Smooth muscle cell (in vitro differentiated cells): ENCODE data around the gene LRRC75A. TPM values are rescaled to one million over a fixed set of nuclear protein-coding genes. Genes with fewer than 3 reads are reported as not detected.

Source experiments
- DNase-seq: peaks from one replicate; lab custom pipeline; 2025; ENCODE audit not compliant: unreplicated experiment; lab: John Stamatoyannopoulos, UW
- H2AFZ ChIP-seq: fragments of 200-600 bp; sonication (generic); 2 replicates; pipeline ENCODE4 v1.6.0; 2016; ENCODE audit warnings: antibody characterized with exemption, low read depth, mild to moderate bottlenecking
- H3F3A ChIP-seq: fragments of 200-600 bp; sonication (generic); 2 replicates; pipeline ENCODE4 v1.6.0; 2017; ENCODE audit warnings: antibody characterized with exemption, low read depth
- H3K27ac ChIP-seq: fragments of 200-600 bp; sonication (generic); 2 replicates; pipeline ENCODE4 v1.5.1; 2016; ENCODE audit warnings: low read depth, mild to moderate bottlenecking
- H3K27me3 ChIP-seq: fragments of 200-600 bp; sonication (generic); 2 replicates; pipeline ENCODE4 v1.6.1; 2016; ENCODE audit warnings: low read depth, mild to moderate bottlenecking
- H3K36me3 ChIP-seq: fragments of 200-600 bp; sonication (generic); 2 replicates; pipeline ENCODE4 v1.5.1; 2016; ENCODE audit warnings: low read depth
- H3K4me1 ChIP-seq: fragments of 200-600 bp; sonication (generic); 2 replicates; pipeline ENCODE4 v1.5.1; 2016; ENCODE audit warnings: low read depth
- H3K4me2 ChIP-seq: fragments of 200-600 bp; sonication (generic); 2 replicates; pipeline ENCODE4 v1.6.0; 2016; ENCODE audit warnings: mild to moderate bottlenecking
- H3K4me3 ChIP-seq: fragments of 200-600 bp; sonication (generic); 2 replicates; pipeline ENCODE4 v1.5.1; 2016; ENCODE audit warnings: mild to moderate bottlenecking
- H3K79me2 ChIP-seq: fragments of 200-600 bp; sonication (generic); 2 replicates; pipeline ENCODE4 v1.6.0; 2016; ENCODE audit warnings: low read depth, mild to moderate bottlenecking
- H3K9ac ChIP-seq: fragments of 200-600 bp; sonication (generic); 2 replicates; pipeline ENCODE4 v1.6.0; 2016; ENCODE audit warnings: low read depth
- H3K9me3 ChIP-seq: fragments of 200-600 bp; sonication (generic); replicated peaks from 2 replicates; pipeline ENCODE4 v1.5.1; 2016; ENCODE audit warnings: low read depth
- H4K20me1 ChIP-seq: fragments of 200-600 bp; sonication (generic); 2 replicates; pipeline ENCODE4 v1.6.0; 2016; ENCODE audit warnings: low read depth
- WGBS: methylation state at CpG from one replicate; pipeline ENCODE4 v1.1.7; 2016; ENCODE audit warnings: low lambda C conversion rate; 5-methylcytosine and 5-hydroxymethylcytosine counted together
- polyA plus RNA-seq: library from polyadenylated mRNA; unstranded; fragments of >200 nt; fragmentation: Nextera tagmentation; extraction: Ambion mirVana; gene quantifications from 2 replicates; pipeline ENCODE4 v1.2.1, GENCODE V29; 2016
- total RNA-seq: library from RNA; depleted of rRNA; stranded (reverse); fragments of >200 nt; gene quantifications from 2 replicates; pipeline ENCODE4 v1.2.3, GENCODE V29; 2014
- TF ChIP-seq, protein P1 (sequence below): fragments of 200-600 bp; sonication (generic); IDR thresholded peaks from 2 replicates; pipeline ENCODE4 v1.5.1; 2017; ENCODE audit warnings: borderline replicate concordance, mild to moderate bottlenecking, antibody characterized with exemption; ENCODE audit not compliant: insufficient read depth, poor library complexity, severe bottlenecking

The LRRC75A gene
- total and polyA plus RNA-seq, 2 experiments from 2014 or later: 0.76 to 2.2 TPM

DNA sequence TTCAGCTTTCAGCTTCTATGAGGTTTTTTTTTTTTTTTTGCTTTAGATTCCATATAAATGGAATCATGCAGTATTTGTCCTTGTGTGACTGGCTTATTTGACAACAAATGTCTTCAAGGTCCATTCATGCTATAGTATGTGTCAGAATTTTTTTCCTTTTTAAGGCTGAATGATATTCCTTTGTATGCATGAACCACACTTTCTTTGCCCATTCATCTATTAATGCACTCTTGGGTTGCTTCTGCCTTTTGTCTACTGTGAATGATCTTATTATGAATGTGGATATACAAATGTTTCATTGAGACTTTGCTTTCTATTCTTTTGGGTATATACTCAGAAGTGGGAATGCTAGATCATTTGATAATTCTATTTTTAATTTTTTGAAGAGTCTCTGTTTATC is 27.0 kb upstream of the LRRC75A start:
- Histone ChIP-seq H3K9me3 (no peaks in the 10 kb centered on the region), H3K27me3 (no peaks in the 10 kb centered on the region), H3F3A (no peaks in the 10 kb centered on the region), H3K9ac (no peak overlapping the region), H3K4me3 (no peak overlapping the region), H3K4me1 (peaks cover 8% of the 10 kb centered on the region), H3K27ac (no peak overlapping the region), H3K4me2 (no peak overlapping the region), H3K36me3 (no peaks in the 10 kb centered on the region), H2AFZ (no peak overlapping the region), H3K79me2 (no peaks in the 10 kb centered on the region), H4K20me1 (no peaks in the 10 kb centered on the region)
- TF ChIP-seq, protein P1, sequence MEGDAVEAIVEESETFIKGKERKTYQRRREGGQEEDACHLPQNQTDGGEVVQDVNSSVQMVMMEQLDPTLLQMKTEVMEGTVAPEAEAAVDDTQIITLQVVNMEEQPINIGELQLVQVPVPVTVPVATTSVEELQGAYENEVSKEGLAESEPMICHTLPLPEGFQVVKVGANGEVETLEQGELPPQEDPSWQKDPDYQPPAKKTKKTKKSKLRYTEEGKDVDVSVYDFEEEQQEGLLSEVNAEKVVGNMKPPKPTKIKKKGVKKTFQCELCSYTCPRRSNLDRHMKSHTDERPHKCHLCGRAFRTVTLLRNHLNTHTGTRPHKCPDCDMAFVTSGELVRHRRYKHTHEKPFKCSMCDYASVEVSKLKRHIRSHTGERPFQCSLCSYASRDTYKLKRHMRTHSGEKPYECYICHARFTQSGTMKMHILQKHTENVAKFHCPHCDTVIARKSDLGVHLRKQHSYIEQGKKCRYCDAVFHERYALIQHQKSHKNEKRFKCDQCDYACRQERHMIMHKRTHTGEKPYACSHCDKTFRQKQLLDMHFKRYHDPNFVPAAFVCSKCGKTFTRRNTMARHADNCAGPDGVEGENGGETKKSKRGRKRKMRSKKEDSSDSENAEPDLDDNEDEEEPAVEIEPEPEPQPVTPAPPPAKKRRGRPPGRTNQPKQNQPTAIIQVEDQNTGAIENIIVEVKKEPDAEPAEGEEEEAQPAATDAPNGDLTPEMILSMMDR: no peak
- DNase-seq: no peak

DNA sequence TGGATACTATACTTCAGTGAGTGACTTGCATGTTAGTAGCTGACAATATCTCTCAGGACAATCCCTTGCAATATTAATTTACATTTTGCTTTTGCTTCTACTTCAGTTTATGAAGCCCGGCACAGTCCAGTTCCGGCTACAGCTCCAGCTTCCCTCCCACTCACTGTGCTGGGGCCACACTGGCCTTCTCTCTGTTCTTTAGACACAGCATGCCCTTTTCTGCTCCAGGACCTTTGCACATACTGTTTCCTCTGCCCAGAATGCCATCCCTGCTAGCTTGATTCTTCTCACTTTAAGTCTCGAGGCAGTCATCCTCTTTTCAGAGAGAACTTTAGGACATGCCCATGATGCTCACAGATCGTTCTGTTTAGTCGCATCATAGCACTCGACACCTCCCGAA is 25.5 kb upstream of the LRRC75A start:
- no peak for DNase-seq
- peaks cover 10% of the 10 kb centered on the region for H3K4me1 ChIP-seq
- H3K36me3 ChIP-seq: no peaks in the 10 kb centered on the region
- no peak overlapping the region for H3K4me3 ChIP-seq
- H3K9ac ChIP-seq: no peak overlapping the region
- no peaks in the 10 kb centered on the region for H3F3A ChIP-seq
- TF ChIP-seq, protein P1: no peak
- H3K27me3 ChIP-seq: no peaks in the 10 kb centered on the region
- WGBS: 85% methylated on average over 7 of the region's 7 CpGs
- no peaks in the 10 kb centered on the region for H3K9me3 ChIP-seq
- H3K4me2 ChIP-seq: no peak overlapping the region
- H4K20me1 ChIP-seq: no peaks in the 10 kb centered on the region
- H3K27ac ChIP-seq: no peak overlapping the region
- no peak overlapping the region for H2AFZ ChIP-seq
- no peaks in the 10 kb centered on the region for H3K79me2 ChIP-seq

DNA sequence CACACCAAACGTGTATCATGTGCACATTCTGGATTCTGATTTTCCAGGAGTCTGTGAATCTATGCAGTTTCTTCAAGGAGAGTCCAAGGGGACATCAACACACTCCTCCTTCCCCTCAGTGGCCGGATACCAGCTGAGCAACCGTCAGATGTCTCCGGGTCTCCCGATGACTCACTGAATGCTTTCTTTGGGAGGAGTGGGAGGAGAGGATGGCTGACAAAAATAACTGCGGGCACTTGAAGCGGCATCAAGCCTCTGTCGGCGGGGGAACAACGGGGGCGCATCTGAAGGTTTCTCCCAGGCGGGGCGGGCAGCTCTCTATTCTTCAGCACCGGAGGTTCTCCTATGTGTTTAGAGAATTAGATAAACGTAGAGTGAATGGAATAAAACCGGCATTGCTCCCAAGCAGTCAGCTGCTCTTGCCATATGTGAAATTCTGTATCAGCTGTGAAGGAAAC is 24.6 kb upstream of the LRRC75A start:
- peak overlapping the region; percentile 65 for H3K27ac ChIP-seq
- no peaks in the 10 kb centered on the region for H3K27me3 ChIP-seq
- no peaks in the 10 kb centered on the region for H3K79me2 ChIP-seq
- DNase-seq: no peak
- H4K20me1 ChIP-seq: no peaks in the 10 kb centered on the region
- H3K9ac ChIP-seq: no peak overlapping the region
- WGBS: 12% methylated on average over 16 of the region's 16 CpGs
- peak overlapping the region; percentile 79 for H3K4me2 ChIP-seq
- H3F3A ChIP-seq: no peaks in the 10 kb centered on the region
- H3K4me3 ChIP-seq: peak overlapping the region; percentile 18
- no peaks in the 10 kb centered on the region for H3K36me3 ChIP-seq
- TF ChIP-seq, protein P1: no peak
- no peaks in the 10 kb centered on the region for H3K9me3 ChIP-seq
- peak overlapping the region; percentile 61 for H2AFZ ChIP-seq
- peaks cover 15% of the 10 kb centered on the region for H3K4me1 ChIP-seq

DNA sequence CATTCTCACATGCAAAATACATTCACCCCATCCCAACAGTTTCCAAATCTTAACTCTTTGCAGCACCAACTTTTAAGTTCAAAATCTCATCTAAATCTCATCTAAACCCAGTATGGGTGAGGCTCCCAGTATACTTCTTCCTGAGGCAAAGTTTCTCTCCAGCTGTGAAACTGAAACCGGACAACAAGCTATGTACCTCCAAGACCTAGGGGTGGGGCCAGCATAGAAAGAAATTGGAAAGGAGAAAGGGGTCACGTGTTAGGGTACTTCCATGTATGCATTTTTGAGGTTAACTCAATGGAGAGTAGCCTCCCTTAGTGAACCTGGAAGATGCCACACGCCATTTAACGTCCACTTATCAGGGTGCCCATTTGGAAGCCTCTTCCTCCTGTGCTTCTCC is 23.9 kb upstream of the LRRC75A start:
- peak overlapping the region; percentile 63 for H3K4me2 ChIP-seq
- no peaks in the 10 kb centered on the region for H3K27me3 ChIP-seq
- H3K79me2 ChIP-seq: no peaks in the 10 kb centered on the region
- no peaks in the 10 kb centered on the region for H3F3A ChIP-seq
- H3K27ac ChIP-seq: peak overlapping the region; percentile 65
- no peak overlapping the region for H3K9ac ChIP-seq
- no peaks in the 10 kb centered on the region for H4K20me1 ChIP-seq
- H3K36me3 ChIP-seq: no peaks in the 10 kb centered on the region
- no peak overlapping the region for H3K4me3 ChIP-seq
- WGBS: 87% methylated on average over 4 of the region's 4 CpGs
- no peak for DNase-seq
- TF ChIP-seq, protein P1: no peak
- H3K9me3 ChIP-seq: no peaks in the 10 kb centered on the region
- H2AFZ ChIP-seq: no peak overlapping the region
- H3K4me1 ChIP-seq: peaks cover 15% of the 10 kb centered on the region
